MG63 (cell line): ENCODE data around the gene HDAC2. TPM values are rescaled to one million over a fixed set of nuclear protein-coding genes. Genes with fewer than 3 reads are reported as not detected.
"Not testable (repeated sequence)": the region's sequence is repeated elsewhere in the genome, so short reads cannot be mapped to it uniquely, and the experiment has no call there.

Experiments
- DNase-seq: peaks from one replicate; pipeline ENCODE4 v3.0.0-alpha.2; 2020
- H3K27me3 ChIP-seq: fragments of 250-450 bp; sonication (Bioruptor Pico); 2 replicates; pipeline ENCODE4 v1.5.1; 2020; ENCODE audit warnings: mild to moderate bottlenecking, moderate library complexity
- H3K36me3 ChIP-seq: fragments of 250-450 bp; sonication (Bioruptor Pico); 2 replicates; pipeline ENCODE4 v1.5.1; 2020; ENCODE audit warnings: mild to moderate bottlenecking, moderate library complexity
- H3K4me3 ChIP-seq: fragments of 250-450 bp; sonication (Bioruptor Pico); 2 replicates; pipeline ENCODE4 v1.5.1; 2020; ENCODE audit warnings: mild to moderate bottlenecking, moderate library complexity
- H3K9me3 ChIP-seq: fragments of 250-450 bp; sonication (Bioruptor Pico); 2 replicates; pipeline ENCODE4 v1.5.1; 2020; ENCODE audit warnings: mild to moderate bottlenecking, moderate library complexity
- total RNA-seq: library from RNA; depleted of rRNA; stranded (reverse); fragments of >200 nt; shearing (Covaris generic); gene quantifications from 2 replicates; pipeline ENCODE4 v1.2.3, GENCODE V29; 2014; ENCODE audit warnings: low replicate concordance; rRNA removed

HDAC2 gene
- 163 and 407 TPM in 2 replicates for total RNA-seq

- Histone ChIP-seq H3K9me3 (no peaks in the 10 kb centered on the region), H3K36me3 (peaks cover 2% of the 10 kb centered on the region), H3K27me3 (no peaks in the 10 kb centered on the region), H3K4me3 (peak within 1 kb of the TSS; percentile 94)
- peak; percentile 89 for DNase-seq
These were observed at the start of gene HDAC2 for GRCh38 chr6:113970805-113971676. HDAC2 (minus strand) TSS chr6:113971148; CDS start chr6:113970908, 240 bp downstream.

- no peak for DNase-seq
- H3K36me3 ChIP-seq, result no peaks in the 10 kb centered on the region
- no peaks in the 10 kb centered on the region for H3K9me3 ChIP-seq
- no peaks in the 10 kb centered on the region for H3K27me3 ChIP-seq
- no peak overlapping the region for H3K4me3 ChIP-seq
These were observed 49.2 kb upstream of the HDAC2 start for GRCh38 chr6:114020196-114020595.

GRCh38 chr6:114017146-114017545, 46.2 kb upstream of the HDAC2 start:
- not testable (repeated sequence) for H3K36me3 ChIP-seq, H3K4me3 ChIP-seq, H3K9me3 ChIP-seq, H3K27me3 ChIP-seq
- peak; percentile 57 for DNase-seq

DNA sequence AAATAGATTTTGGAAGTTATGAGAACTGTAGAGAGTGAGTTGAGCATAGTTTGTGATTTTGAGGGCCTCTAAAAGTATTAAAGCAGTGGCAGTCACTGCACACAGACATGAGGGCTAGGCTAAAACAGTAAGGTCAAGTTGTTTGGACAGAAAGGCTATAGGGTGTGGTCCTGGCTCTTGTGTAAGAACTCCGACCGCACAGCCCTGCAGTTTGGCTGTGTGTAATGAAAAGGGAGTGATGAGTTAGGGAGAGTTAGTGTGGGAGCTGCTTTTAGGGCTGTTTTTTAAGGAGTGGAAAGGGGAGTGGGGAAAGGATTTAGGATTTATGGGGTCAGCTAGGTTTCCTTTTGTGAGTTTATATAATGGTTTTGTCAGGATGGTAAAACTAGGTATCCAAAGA, 43.2 kb upstream of the HDAC2 start:
- H3K4me3 ChIP-seq, result not testable (repeated sequence)
- DNase-seq, result peak; percentile 23

DNA sequence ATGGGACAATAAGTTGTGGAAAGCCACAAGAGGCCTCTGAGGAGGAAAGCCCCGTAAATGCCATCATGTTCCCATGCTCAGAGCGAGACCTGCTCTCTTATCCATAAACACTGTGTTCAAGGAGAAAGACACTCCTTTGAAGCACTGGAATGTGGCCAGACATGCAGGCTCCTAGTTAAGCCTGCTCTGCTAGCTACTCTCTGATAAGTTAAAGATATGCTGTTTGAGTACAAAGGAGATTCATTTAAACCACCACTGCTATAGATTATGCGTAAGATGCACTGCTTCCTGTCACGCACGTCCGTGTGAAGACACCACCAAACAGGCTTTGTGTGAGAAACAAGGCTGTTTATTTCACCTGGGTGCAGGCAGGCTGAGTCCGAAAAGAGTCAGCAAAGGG, 40.5 kb upstream of the HDAC2 start:
- H3K36me3 ChIP-seq, H3K9me3 ChIP-seq, DNase-seq, H3K27me3 ChIP-seq, H3K4me3 ChIP-seq: not testable (repeated sequence)

More for the DNA sequence above, 43.2 kb upstream of the HDAC2 start:
- not testable (repeated sequence) for H3K27me3 ChIP-seq, H3K36me3 ChIP-seq, H3K9me3 ChIP-seq

GRCh38 chr6:114010540-114010939, 39.6 kb upstream of the HDAC2 start:
- no peaks in the 10 kb centered on the region for H3K27me3 ChIP-seq
- DNase-seq, result no peak
- H3K9me3 ChIP-seq, result no peaks in the 10 kb centered on the region
- H3K36me3 ChIP-seq, result no peaks in the 10 kb centered on the region
- H3K4me3 ChIP-seq, result no peak overlapping the region

DNA sequence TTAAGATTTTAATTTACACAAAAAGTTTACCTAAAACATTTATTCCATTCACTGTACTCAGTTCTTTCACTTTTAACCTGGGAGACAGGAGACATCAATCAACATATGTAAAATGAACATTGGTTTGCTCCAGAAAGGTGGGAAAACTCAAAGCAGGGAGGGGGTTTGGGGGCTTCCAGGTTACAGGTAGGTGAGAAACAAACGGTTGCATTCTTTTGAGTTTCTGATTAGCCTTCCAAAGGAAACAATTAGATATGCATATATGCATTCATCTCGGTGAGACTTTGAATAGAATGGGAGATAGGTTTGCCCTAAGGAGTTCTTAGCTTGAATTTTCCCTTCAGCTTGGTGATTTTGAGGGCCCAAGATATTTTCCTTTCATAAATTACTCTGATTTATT, 38.2 kb upstream of the HDAC2 start:
- no peaks in the 10 kb centered on the region for H3K36me3 ChIP-seq
- no peaks in the 10 kb centered on the region; the same call in 1 of the 2 replicates for H3K9me3 ChIP-seq
- DNase-seq, result no peak
- no peaks in the 10 kb centered on the region for H3K27me3 ChIP-seq
- H3K4me3 ChIP-seq, result no peak overlapping the region

DNA sequence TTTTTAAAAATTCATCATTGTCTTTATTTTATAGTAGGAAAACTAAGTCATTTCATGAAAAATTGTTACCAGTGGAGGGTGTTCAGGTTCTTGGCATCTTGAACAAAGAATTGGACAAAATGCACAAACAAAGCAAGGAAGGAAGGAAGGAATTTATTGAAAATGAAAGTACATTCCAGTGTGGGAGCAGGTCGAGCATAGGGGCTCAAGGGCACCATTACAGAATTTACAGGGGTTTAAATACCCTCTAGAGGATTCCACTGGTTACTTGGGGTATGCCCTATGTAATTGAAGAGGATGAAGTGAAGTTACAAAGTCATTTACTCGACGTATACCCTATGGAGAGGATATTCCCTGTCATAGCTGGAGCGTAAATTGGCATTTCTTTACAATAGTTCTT, 37.4 kb upstream of the HDAC2 start:
- no peaks in the 10 kb centered on the region; the same call in 1 of the 2 replicates for H3K9me3 ChIP-seq
- H3K4me3 ChIP-seq, result peak overlapping the region; percentile 10
- H3K27me3 ChIP-seq, result no peaks in the 10 kb centered on the region
- H3K36me3 ChIP-seq, result no peaks in the 10 kb centered on the region
- no peak for DNase-seq

- Histone ChIP-seq H3K36me3 (no peaks in the 10 kb centered on the region), H3K4me3 (no peak overlapping the region), H3K9me3 (no peaks in the 10 kb centered on the region; the same call in 1 of the 2 replicates), H3K27me3 (no peaks in the 10 kb centered on the region)
- no peak for DNase-seq
These were observed 36.6 kb upstream of the HDAC2 start for GRCh38 chr6:114007516-114007915.

DNA sequence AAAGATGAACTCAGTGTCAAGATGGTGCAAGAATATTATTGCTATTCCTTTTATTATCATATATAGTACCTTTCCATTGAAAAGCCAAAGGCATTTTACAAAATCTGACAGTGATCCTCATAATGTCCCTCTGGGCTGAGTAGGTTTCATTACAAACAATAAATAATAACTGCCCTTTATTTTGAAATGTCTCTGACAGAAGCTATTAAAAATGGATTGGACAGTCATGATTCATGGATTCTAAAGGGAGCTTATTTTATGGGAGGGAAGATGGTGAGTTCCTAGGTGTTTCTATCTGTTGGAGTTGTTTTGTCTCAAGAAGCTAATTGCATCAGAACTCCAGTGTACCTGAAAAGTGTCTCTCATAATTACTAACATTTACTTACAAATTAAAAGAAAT, 30.4 kb upstream of the HDAC2 start:
- Histone ChIP-seq H3K36me3 (no peaks in the 10 kb centered on the region; the same call in 1 of the 2 replicates), H3K4me3 (no peak overlapping the region)
- no peak for DNase-seq

DNA sequence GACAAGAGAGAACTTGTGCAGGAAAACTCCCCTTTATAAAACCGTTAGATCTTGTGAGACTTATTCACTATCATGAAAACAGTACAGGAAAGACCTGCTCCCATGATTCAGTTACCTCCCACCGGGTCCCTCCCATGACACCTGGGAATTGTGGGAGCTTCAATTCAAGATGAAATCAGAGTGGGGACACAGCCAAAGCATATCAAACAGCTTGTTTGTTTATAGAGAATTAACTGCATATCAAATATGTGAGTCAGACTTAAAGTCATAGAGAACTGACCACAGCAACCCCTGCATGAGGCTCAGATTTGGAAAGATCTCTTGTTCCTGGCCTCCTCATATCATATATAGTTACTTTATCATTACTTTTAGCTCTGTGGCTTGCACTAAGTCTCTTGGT, 29.1 kb upstream of the HDAC2 start:
- Histone ChIP-seq H3K36me3 (no peaks in the 10 kb centered on the region; the same call in 1 of the 2 replicates), H3K9me3 (no peaks in the 10 kb centered on the region; the same call in 1 of the 2 replicates), H3K27me3 (no peaks in the 10 kb centered on the region), H3K4me3 (no peak overlapping the region)
- peak; percentile 74 for DNase-seq

More for the DNA sequence above, 30.4 kb upstream of the HDAC2 start:
- Histone ChIP-seq H3K9me3 (no peaks in the 10 kb centered on the region; the same call in 1 of the 2 replicates), H3K27me3 (no peaks in the 10 kb centered on the region)

DNA sequence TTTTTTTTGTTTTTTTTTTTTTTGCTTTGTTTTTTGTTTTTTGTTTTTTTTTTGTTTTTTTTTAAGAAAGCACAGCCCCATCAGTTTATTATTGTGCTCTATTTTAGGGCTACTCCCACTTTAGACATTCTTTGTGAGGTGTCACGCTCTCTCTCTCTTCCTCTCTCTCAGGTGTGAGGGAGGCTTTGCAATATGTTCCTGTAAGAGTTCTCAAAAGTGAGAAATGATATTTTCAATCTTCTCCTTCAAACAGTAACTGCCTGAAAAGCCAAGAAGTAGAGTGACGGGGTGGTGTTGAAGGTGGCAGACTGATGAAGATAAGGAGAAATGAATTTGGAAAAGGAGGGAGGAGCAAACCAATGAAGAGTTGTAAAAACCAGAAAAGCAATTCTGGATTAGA, 28.3 kb upstream of the HDAC2 start:
- Histone ChIP-seq H3K27me3 (no peaks in the 10 kb centered on the region), H3K36me3 (no peaks in the 10 kb centered on the region; the same call in 1 of the 2 replicates)
- no peak for DNase-seq

GRCh38 chr6:113998811-113999210, 27.9 kb upstream of the HDAC2 start:
- H3K4me3 ChIP-seq, result no peak overlapping the region
- no peaks in the 10 kb centered on the region; the same call in 1 of the 2 replicates for H3K36me3 ChIP-seq
- no peaks in the 10 kb centered on the region for H3K9me3 ChIP-seq
- no peak for DNase-seq
- no peaks in the 10 kb centered on the region for H3K27me3 ChIP-seq

More for the DNA sequence above, 28.3 kb upstream of the HDAC2 start:
- Histone ChIP-seq H3K9me3 (no peaks in the 10 kb centered on the region; the same call in 1 of the 2 replicates), H3K4me3 (no peak overlapping the region)

GRCh38 chr6:113997116-113997515, 26.2 kb upstream of the HDAC2 start:
- no peak overlapping the region for H3K4me3 ChIP-seq
- H3K36me3 ChIP-seq, result no peaks in the 10 kb centered on the region; the same call in 1 of the 2 replicates
- H3K9me3 ChIP-seq, result no peaks in the 10 kb centered on the region
- DNase-seq, result no peak
- H3K27me3 ChIP-seq, result no peaks in the 10 kb centered on the region

- no peak overlapping the region for H3K4me3 ChIP-seq
- no peaks in the 10 kb centered on the region for H3K27me3 ChIP-seq
- DNase-seq, result peak; percentile 96
- no peaks in the 10 kb centered on the region; the same call in 1 of the 2 replicates for H3K9me3 ChIP-seq
- no peaks in the 10 kb centered on the region; the same call in 1 of the 2 replicates for H3K36me3 ChIP-seq
These were observed 24.7 kb upstream of the HDAC2 start for GRCh38 chr6:113995634-113996033.

DNA sequence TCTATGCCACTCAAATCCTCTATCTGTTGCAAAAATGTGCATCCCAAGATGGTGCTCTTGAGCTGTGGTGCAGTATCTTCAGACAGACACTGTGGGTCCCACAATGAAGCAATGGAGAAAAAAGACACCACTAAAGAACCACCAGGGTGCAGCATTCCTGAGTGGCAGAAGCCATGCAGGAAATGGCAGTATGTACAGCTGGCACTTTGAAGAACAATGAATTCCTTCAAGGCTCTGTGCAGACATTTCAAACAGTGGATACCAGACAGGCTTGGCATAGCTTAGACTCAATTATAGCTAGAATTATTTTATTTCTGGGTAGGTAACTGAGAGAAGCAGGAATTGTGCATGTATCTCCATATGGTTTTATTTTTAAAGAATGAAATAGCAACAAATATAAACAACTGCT, 24.0 kb upstream of the HDAC2 start:
- Histone ChIP-seq H3K4me3 (no peak overlapping the region), H3K9me3 (no peaks in the 10 kb centered on the region; the same call in 1 of the 2 replicates), H3K27me3 (no peaks in the 10 kb centered on the region), H3K36me3 (no peaks in the 10 kb centered on the region; the same call in 1 of the 2 replicates)
- peak; percentile 78 for DNase-seq

DNA sequence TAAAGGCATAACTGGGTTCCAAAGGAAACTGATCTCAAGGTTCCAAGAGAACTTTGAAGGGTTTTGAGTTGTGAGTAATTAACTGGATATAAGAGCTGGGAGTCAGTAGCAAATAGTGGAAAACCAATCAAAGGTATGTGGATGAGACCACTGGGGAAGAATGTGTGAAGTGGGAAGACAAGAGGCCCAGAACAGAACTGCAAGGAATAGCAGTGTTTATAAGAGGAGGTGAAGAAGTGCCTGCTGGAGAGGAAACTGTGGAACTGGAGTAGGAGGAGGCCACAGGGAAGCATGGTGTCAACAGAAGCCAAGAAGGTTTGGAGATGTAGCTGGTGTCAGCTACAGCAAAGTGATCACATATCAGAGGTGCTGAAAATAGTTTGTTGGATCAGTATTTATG, 18.7 kb upstream of the HDAC2 start:
- DNase-seq, result no peak
- H3K4me3 ChIP-seq, result no peak overlapping the region
- no peaks in the 10 kb centered on the region for H3K36me3 ChIP-seq
- H3K9me3 ChIP-seq, result no peaks in the 10 kb centered on the region; the same call in 1 of the 2 replicates
- no peaks in the 10 kb centered on the region for H3K27me3 ChIP-seq

GRCh38 chr6:113982675-113983074, 11.7 kb upstream of the HDAC2 start:
- not testable (repeated sequence) for DNase-seq, H3K36me3 ChIP-seq, H3K4me3 ChIP-seq, H3K27me3 ChIP-seq, H3K9me3 ChIP-seq
